K562 (cell line): Measurements from ENCODE around the gene CDC45. TPM values are rescaled to one million over a fixed set of nuclear protein-coding genes. Genes with fewer than 3 reads are reported as not detected.

ENCODE experiments used
- BRCA1 ChIP-seq, 2 experiments: fragments of 450-650 bp in 1 of 2; sonication (generic) in 1 of 2; formaldehyde crosslinking in 1 of 2; IDR thresholded peaks; 2 replicates each; pipeline versions ENCODE4 v1.5.0 to v1.6.1; 2017 to 2020; ENCODE audit warnings: mild to moderate bottlenecking in 1 of 2, missing genetic modification reagents in 1 of 2
- BRF1 ChIP-seq: IDR thresholded peaks from 3 replicates; pipeline ENCODE4 v1.6.1; 2011; ENCODE audit warnings: borderline replicate concordance, mild to moderate bottlenecking; ENCODE audit not compliant: insufficient read length; ENCODE audit errors: extremely low read depth
- CBX2 ChIP-seq: fragments of 200-600 bp; sonication (generic); IDR thresholded peaks from one replicate; pipeline ENCODE4 v1.6.1; 2012; ENCODE audit warnings: mild to moderate bottlenecking, low read length, inconsistent platforms; ENCODE audit not compliant: insufficient read depth, poor library complexity, severe bottlenecking
- CTCF ChIP-seq, 3 experiments: IDR thresholded peaks in 2 of 3; conservative IDR thresholded peaks in 1 of 3; 2 replicates each; pipeline ENCODE4 v1.5.1; 2011 to 2012; ENCODE audit warnings: low read length in 3 of 3, mild to moderate bottlenecking in 3 of 3, control low read depth in 2 of 3, improper control_type of control experiment in 1 of 3, inconsistent platforms in 1 of 3, low read depth in 1 of 3, mixed read lengths in 1 of 3, moderate library complexity in 1 of 3; ENCODE audit not compliant: insufficient read depth in 2 of 3
- HDAC1 ChIP-seq, 2 experiments: fragments of 450-650 bp; IDR thresholded peaks; 2 replicates each; pipeline ENCODE4 v1.6.1; 2016 to 2017; ENCODE audit warnings: inconsistent platforms in 1 of 2, mild to moderate bottlenecking in 1 of 2, moderate library complexity in 1 of 2
- HDAC6 ChIP-seq: IDR thresholded peaks from 2 replicates; pipeline ENCODE4 v1.6.1; 2012; ENCODE audit warnings: low read depth, mild to moderate bottlenecking, control low read depth, inconsistent platforms, low read length, moderate library complexity
- HDGF ChIP-seq: fragments of 450-650 bp; IDR thresholded peaks from 2 replicates; pipeline ENCODE4 v1.6.1; 2016
- HOMEZ ChIP-seq: fragments of 250-450 bp; sonication (Bioruptor Pico); IDR thresholded peaks from 2 replicates; pipeline ENCODE4 v1.4.0; 2020; ENCODE audit warnings: mild to moderate bottlenecking, moderate library complexity
- MCM7 ChIP-seq, 2 experiments: fragments of 450-650 bp; IDR thresholded peaks; 2 replicates each; pipeline ENCODE4 v1.6.1; 2016 to 2018
- MEF2A ChIP-seq: IDR thresholded peaks from 2 replicates; pipeline ENCODE4 v1.6.1; 2011; ENCODE audit warnings: low read depth, mild to moderate bottlenecking, low read length, moderate library complexity; ENCODE audit not compliant: control insufficient read depth
- MYBL2 ChIP-seq, 2 experiments: fragments of 450-650 bp in 1 of 2; sonication (generic) in 1 of 2; formaldehyde crosslinking in 1 of 2; IDR thresholded peaks; 2 replicates each; pipeline versions ENCODE4 v1.6.1 to v1.8.1; 2017 to 2022; ENCODE audit warnings: borderline replicate concordance in 1 of 2, inconsistent platforms in 1 of 2, low read depth in 1 of 2, mild to moderate bottlenecking in 1 of 2, missing genetic modification reagents in 1 of 2, moderate library complexity in 1 of 2
- POLR3G ChIP-seq: IDR thresholded peaks from 2 replicates; pipeline ENCODE4 v1.6.1; 2011; ENCODE audit not compliant: insufficient read length, insufficient replicate concordance; ENCODE audit errors: extremely low read depth
- SIRT6 ChIP-seq: IDR thresholded peaks from one replicate; pipeline ENCODE4 v1.6.1; 2012; ENCODE audit warnings: low read depth, mild to moderate bottlenecking, control low read depth, inconsistent platforms, low read length, moderate library complexity
- STAG1 ChIP-seq: sonication (generic); formaldehyde crosslinking; IDR thresholded peaks from 2 replicates; pipeline ENCODE4 v1.5.0; 2020; ENCODE audit warnings: missing genetic modification reagents, borderline replicate concordance
- STAT5A ChIP-seq: IDR thresholded peaks from 2 replicates; pipeline ENCODE4 v1.6.1; 2012; ENCODE audit warnings: low read length, inconsistent platforms, borderline replicate concordance
- TFE3 ChIP-seq: fragments of 450-650 bp; formaldehyde crosslinking; IDR thresholded peaks from 2 replicates; pipeline ENCODE4 v1.4.0; 2020; ENCODE audit warnings: mild to moderate bottlenecking, mixed read lengths
- XRCC5 ChIP-seq: fragments of 200-400 bp; formaldehyde crosslinking; IDR thresholded peaks from 2 replicates; pipeline ENCODE4 v1.6.1; 2017; ENCODE audit warnings: low read depth, mild to moderate bottlenecking, low read length
- ZNF175 ChIP-seq: fragments of 200-800 bp; sonication (Bioruptor generic); IDR thresholded peaks from 2 replicates; pipeline ENCODE4 v1.6.1; 2016; ENCODE audit warnings: low read depth, mild to moderate bottlenecking, missing genetic modification characterization, missing compliant biosample characterization
- ZNF280B ChIP-seq: fragments of 250-450 bp; sonication (Bioruptor Pico); IDR thresholded peaks from 2 replicates; pipeline ENCODE4 v1.5.1; 2021; ENCODE audit warnings: mild to moderate bottlenecking
- ZNF316 ChIP-seq: fragments of 450-650 bp; IDR thresholded peaks from 2 replicates; pipeline ENCODE4 v1.6.1; 2016
- ZNF75A ChIP-seq: fragments of 450-650 bp; formaldehyde crosslinking; IDR thresholded peaks from 2 replicates; pipeline ENCODE4 v1.4.0; 2020; ENCODE audit warnings: mild to moderate bottlenecking
- polyA plus RNA-seq, 8 experiments: library from polyadenylated mRNA; depleted of rRNA in 4 of 8; stranded (reverse) in 5 of 8; unstranded in 3 of 8; fragments of >200 nt; fragmentation: Nextera tagmentation in 2 of 8; fragmentation: Illumina TruSeq in 1 of 8; extraction: Ambion mirVana in 2 of 8; extraction: Trizol in 1 of 8; gene quantifications; 2 replicates each; pipeline versions ENCODE4 v1.2.1 to v1.2.3, GENCODE V29; 2011 to 2014; ENCODE audit warnings: inconsistent platforms in 1 of 8, missing spikeins in 1 of 8
- total RNA-seq, 7 experiments: library from RNA; depleted of rRNA in 6 of 7; stranded (reverse); fragments of >200 nt in 6 of 7; fragmentation: Illumina TruSeq in 2 of 7; extraction: Trizol in 2 of 7; gene quantifications; 2 replicates each; pipeline versions ENCODE4 v1.2.1 to v1.2.3, GENCODE V29; 2011 to 2021; ENCODE audit warnings: low replicate concordance in 1 of 7
- TF ChIP-seq, protein P1 (sequence below): sonication (generic); formaldehyde crosslinking; IDR thresholded peaks from 2 replicates; pipeline ENCODE4 v1.9.0; 2022; ENCODE audit warnings: mild to moderate bottlenecking, missing genetic modification reagents

Gene CDC45
- total and polyA plus RNA-seq, 9 of the 15 experiments (the other 6 are each of a cell fraction or from before 2014, with no cell fraction given) = 251 to 580 (median 410) TPM

- TF ChIP-seq ZNF280B = no peak
- no peak for TF ChIP-seq MCM7 (IDR thresholded peaks at IDR 0.05)
- no peak for TF ChIP-seq ZNF175
- TF ChIP-seq ZNF316 = no peak
- no peak for TF ChIP-seq BRF1
- no peak for TF ChIP-seq POLR3G
- TF ChIP-seq CBX2 = no peak
- TF ChIP-seq XRCC5 = no peak
- TF ChIP-seq ZNF75A (CRISPR knock-in tag) = no peak
- no peak for TF ChIP-seq TFE3
- no peak for TF ChIP-seq STAT5A
- TF ChIP-seq CTCF (IDR thresholded peaks at IDR 0.05 in 2 of 3, conservative IDR thresholded peaks at IDR 0.05 in 1 of 3; ENCODE audit: insufficient read depth in 2 of 3, low read depth in 1 of 3, low read length in 3 of 3) = no peak
- TF ChIP-seq HDAC1 (IDR thresholded peaks at IDR 0.05) = no peak
- TF ChIP-seq, protein P1, sequence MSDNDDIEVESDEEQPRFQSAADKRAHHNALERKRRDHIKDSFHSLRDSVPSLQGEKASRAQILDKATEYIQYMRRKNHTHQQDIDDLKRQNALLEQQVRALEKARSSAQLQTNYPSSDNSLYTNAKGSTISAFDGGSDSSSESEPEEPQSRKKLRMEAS = peak; percentile 11; the same call in 1 of the 2 replicates
- no peak for TF ChIP-seq HDAC6
- TF ChIP-seq MEF2A = no peak
- no peak for TF ChIP-seq MYBL2 (IDR thresholded peaks at IDR 0.05; ENCODE audit: low read depth)
- peak; percentile 4; the same call in 1 of the 2 replicates for TF ChIP-seq MYBL2 (CRISPR knock-in tag; IDR thresholded peaks at IDR 0.05; ENCODE audit: borderline replicate concordance)
- no peak for TF ChIP-seq HOMEZ
- TF ChIP-seq HDGF = no peak
- TF ChIP-seq SIRT6 = no peak
- no peak for TF ChIP-seq STAG1
- TF ChIP-seq BRCA1 (IDR thresholded peaks at IDR 0.05) = no peak
- 0 out of 2 replicates have a peak, but pooled peaks have one; percentile 16 for TF ChIP-seq BRCA1 (CRISPR knock-in tag; IDR thresholded peaks at IDR 0.05)
Observed at GRCh38 chr22:19507534-19507861, 27.8 kb downstream of the CDC45 start (continued).
